ENCODE results near the gene GHRHR.

Gene GHRHR

GRCh38 chr7:31017032-31017675 is 53.4 kb downstream of the GHRHR start:
- DNase-seq = peak in 1 of 2 donors; percentile 19

GRCh38 chr7:31017721-31018120 is 54.0 kb downstream of the GHRHR start:
- no peak for DNase-seq

GRCh38 chr7:31019509-31019908 is 55.8 kb downstream of the GHRHR start:
- DNase-seq = no peak

GRCh38 chr7:31020161-31020560 is 56.4 kb downstream of the GHRHR start:
- no peak for DNase-seq

- DNase-seq = no peak
Observed at GRCh38 chr7:31020652-31021051, 56.9 kb downstream of the GHRHR start.

- no peak for DNase-seq
Observed at GRCh38 chr7:31022117-31022516, 58.4 kb downstream of the GHRHR start.

- DNase-seq = no peak
Observed at GRCh38 chr7:31022726-31023125, 59.0 kb downstream of the GHRHR start.

- peak in 1 of 2 donors; percentile 34 for DNase-seq
Observed at GRCh38 chr7:31023877-31024276, 60.1 kb downstream of the GHRHR start.

- no peak for DNase-seq
Observed at GRCh38 chr7:31027161-31027965, 63.6 kb downstream of the GHRHR start.

- no peak for DNase-seq
Observed at GRCh38 chr7:31028006-31028405, 64.3 kb downstream of the GHRHR start.

GRCh38 chr7:31028417-31028992 is 64.8 kb downstream of the GHRHR start:
- no peak for DNase-seq
